ENCODE measurements around the gene ITLN2. TPM values are rescaled to one million over a fixed set of nuclear protein-coding genes. Genes with fewer than 3 reads are reported as not detected.

The ITLN2 gene
- total and polyA plus RNA-seq, 9 of the 15 experiments (the other 6 are each of a cell fraction or from before 2014, with no cell fraction given): not detected

DNA sequence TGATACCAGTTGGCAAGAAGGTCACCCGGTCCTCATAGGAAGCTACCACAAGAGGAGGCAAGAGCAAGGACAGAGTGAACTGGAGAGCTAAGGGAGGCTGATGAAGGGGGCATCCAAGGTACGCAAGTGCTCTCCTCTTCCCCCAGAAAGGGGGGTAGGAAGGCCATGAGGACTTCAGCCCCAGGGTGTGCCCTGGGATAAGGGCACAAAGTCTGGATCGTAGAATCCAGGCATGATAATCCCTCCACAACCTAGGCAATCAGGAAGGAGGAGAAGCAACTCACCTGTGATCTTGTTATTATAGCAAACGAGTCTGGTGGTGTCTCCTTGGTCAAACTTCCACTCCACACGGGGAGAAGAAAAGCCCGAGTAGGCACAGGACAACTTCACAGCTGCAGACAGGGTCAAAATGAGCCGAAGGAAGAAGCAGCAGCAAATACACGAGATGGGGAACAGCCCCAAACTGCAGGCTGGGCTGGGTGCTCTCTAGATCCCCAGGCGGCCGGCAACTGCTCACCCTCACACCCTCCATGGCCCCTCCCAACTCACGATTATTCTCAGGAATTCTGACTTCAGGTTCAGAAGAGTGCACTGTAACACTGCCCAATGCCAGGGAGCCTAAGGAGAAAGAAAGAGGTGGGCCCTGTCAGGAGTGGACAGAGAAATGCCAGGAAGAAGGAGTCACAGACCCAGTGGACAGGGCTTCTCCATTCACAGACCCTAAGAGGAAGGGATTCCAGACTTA is 46.3 kb upstream of the ITLN2 start:
- Histone ChIP-seq H3K36me3 (ENCODE audit: control insufficient read depth, insufficient read depth, low read length) (peaks cover 55% of the 10 kb centered on the region), H3K9me1 (ENCODE audit: control insufficient read depth, insufficient read depth, low read length) (no peaks in the 10 kb centered on the region), H3K27me3 (ENCODE audit: control insufficient read depth in 2 of 2, insufficient read depth in 2 of 2, low read length in 2 of 2) (no peaks in the 10 kb centered on the region), H3K4me2 (ENCODE audit: insufficient read depth, low read length) (no peak overlapping the region), H4K20me1 (replicated peaks; ENCODE audit: control insufficient read depth, insufficient read depth, low read length) (no peaks in the 10 kb centered on the region), H3K27ac (ENCODE audit: extremely low read depth, low read depth, low read length) (no peak overlapping the region), H3K4me3 (no peak overlapping the region), H3K9me3 (replicated peaks; ENCODE audit: control insufficient read depth, insufficient read depth, low read depth, low read length) (no peaks in the 10 kb centered on the region), H3K4me1 (replicated peaks in 1 of 2; ENCODE audit: control insufficient read depth in 2 of 2, insufficient read depth in 2 of 2, low read length in 2 of 2) (peaks cover 9 to 15% of the 10 kb centered on the region in 2 experiments; a peak in 3 of 5 replicates), H3K9ac (ENCODE audit: insufficient read depth in 1 of 2, low read depth in 2 of 2, low read length in 2 of 2) (no peak overlapping the region), H2AFZ (ENCODE audit: low read depth, low read length) (no peak overlapping the region), H3K79me2 (ENCODE audit: control insufficient read depth, insufficient read depth, low read length) (peaks cover 19% of the 10 kb centered on the region)
- ChIA-PET POLR2A (interaction anchor here (0.8 to 1.0 kb wide), 3 partner anchors 9 to 20 kb away, joined by 3 to 6 read pairs (median 4); no protein-coding TSS in a partner anchor), CTCF (ENCODE audit: low intra/inter-chr PET ratio) (interaction anchor here (0.6 kb wide), 1 partner anchor 110 kb away, joined by 3 read pairs; no protein-coding TSS in a partner anchor)
- FAIRE-seq (no peak), ATAC-seq (no peak), DNase-seq (ENCODE audit: extremely low read depth in 1 of 4, low spot score in 3 of 4) (no peak)
- intact Hi-C loops (cut with micrococcal nuclease) (no loop called here), in situ Hi-C loops (cut with MboI) (no loop called here)
- WGBS (ENCODE audit: insufficient coverage, low coverage, missing lambda C conversion rate): 80% methylated on average over 9 of the region's 11 CpGs
- no TSS peak for BruUV-seq (replicated peaks)
- TF ChIP-seq SUPT5H (IDR thresholded peaks at IDR 0.05) (no peak), MTA2 (IDR thresholded peaks at IDR 0.05; ENCODE audit: low read depth) (no peak), ZNF507 (tag; conservative IDR thresholded peaks at IDR 0.05) (no peak), ARID1B (IDR thresholded peaks at IDR 0.05) (no peak), ZNF311 (CRISPR knock-in tag; IDR thresholded peaks at IDR 0.05) (no peak), ZBTB8A (IDR thresholded peaks at IDR 0.05; ENCODE audit: partially characterized antibody) (no peak), FOXP1 (CRISPR knock-in tag; IDR thresholded peaks at IDR 0.05) (no peak), PCBP2 (IDR thresholded peaks at IDR 0.05; ENCODE audit: low read depth, low read length, poor library complexity, severe bottlenecking) (no peak), PTTG1 (tag; IDR thresholded peaks at IDR 0.05; ENCODE audit: low read depth) (no peak), LEF1 (IDR thresholded peaks at IDR 0.05) (no peak), MTA1 (IDR thresholded peaks at IDR 0.05; ENCODE audit: borderline replicate concordance) (no peak), PCBP1 (IDR thresholded peaks at IDR 0.05; ENCODE audit: low read depth, low read length, poor library complexity, severe bottlenecking) (no peak)
- TF ChIP-seq, protein P1, sequence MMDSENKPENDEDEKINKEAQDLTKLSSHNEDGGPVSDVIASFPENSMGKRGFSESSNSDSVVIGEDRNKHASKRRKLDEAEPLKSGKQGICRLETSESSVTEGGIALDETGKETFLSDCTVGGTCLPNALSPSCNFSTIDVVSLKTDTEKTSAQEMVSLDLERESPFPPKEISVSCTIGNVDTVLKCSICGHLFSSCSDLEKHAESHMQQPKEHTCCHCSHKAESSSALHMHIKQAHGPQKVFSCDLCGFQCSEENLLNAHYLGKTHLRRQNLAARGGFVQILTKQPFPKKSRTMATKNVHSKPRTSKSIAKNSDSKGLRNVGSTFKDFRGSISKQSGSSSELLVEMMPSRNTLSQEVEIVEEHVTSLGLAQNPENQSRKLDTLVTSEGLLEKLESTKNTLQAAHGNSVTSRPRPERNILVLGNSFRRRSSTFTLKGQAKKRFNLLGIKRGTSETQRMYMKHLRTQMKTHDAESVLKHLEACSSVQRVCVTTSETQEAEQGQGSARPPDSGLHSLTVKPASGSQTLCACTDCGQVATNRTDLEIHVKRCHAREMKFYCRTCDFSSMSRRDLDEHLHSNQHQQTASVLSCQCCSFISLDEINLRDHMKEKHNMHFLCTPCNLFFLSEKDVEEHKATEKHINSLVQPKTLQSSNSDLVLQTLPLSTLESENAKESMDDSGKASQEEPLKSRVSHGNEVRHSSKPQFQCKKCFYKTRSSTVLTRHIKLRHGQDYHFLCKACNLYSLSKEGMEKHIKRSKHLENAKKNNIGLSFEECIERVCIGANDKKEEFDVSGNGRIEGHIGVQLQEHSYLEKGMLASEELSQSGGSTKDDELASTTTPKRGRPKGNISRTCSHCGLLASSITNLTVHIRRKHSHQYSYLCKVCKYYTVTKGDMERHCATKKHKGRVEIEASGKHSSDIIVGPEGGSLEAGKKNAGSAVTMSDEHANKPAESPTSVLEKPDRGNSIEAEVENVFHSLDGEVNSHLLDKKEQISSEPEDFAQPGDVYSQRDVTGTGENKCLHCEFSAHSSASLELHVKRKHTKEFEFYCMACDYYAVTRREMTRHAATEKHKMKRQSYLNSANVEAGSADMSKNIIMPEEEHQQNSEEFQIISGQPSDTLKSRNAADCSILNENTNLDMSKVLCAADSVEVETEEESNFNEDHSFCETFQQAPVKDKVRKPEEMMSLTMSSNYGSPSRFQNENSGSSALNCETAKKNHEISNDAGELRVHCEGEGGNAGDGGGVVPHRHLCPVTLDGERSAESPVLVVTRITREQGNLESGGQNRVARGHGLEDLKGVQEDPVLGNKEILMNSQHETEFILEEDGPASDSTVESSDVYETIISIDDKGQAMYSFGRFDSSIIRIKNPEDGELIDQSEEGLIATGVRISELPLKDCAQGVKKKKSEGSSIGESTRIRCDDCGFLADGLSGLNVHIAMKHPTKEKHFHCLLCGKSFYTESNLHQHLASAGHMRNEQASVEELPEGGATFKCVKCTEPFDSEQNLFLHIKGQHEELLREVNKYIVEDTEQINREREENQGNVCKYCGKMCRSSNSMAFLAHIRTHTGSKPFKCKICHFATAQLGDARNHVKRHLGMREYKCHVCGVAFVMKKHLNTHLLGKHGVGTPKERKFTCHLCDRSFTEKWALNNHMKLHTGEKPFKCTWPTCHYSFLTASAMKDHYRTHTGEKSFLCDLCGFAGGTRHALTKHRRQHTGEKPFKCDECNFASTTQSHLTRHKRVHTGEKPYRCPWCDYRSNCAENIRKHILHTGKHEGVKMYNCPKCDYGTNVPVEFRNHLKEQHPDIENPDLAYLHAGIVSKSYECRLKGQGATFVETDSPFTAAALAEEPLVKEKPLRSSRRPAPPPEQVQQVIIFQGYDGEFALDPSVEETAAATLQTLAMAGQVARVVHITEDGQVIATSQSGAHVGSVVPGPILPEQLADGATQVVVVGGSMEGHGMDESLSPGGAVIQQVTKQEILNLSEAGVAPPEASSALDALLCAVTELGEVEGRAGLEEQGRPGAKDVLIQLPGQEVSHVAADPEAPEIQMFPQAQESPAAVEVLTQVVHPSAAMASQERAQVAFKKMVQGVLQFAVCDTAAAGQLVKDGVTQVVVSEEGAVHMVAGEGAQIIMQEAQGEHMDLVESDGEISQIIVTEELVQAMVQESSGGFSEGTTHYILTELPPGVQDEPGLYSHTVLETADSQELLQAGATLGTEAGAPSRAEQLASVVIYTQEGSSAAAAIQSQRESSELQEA (IDR thresholded peaks at IDR 0.05; ENCODE audit: low read depth): no peak
- TF ChIP-seq, protein P2, sequence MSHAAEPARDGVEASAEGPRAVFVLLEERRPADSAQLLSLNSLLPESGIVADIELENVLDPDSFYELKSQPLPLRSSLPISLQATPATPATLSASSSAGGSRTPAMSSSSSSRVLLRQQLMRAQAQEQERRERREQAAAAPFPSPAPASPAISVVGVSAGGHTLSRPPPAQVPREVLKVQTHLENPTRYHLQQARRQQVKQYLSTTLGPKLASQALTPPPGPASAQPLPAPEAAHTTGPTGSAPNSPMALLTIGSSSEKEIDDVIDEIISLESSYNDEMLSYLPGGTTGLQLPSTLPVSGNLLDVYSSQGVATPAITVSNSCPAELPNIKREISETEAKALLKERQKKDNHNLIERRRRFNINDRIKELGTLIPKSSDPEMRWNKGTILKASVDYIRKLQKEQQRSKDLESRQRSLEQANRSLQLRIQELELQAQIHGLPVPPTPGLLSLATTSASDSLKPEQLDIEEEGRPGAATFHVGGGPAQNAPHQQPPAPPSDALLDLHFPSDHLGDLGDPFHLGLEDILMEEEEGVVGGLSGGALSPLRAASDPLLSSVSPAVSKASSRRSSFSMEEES (CRISPR knock-in tag; IDR thresholded peaks at IDR 0.05): no peak
